ENCODE measurements around the gene SPEN. TPM values are rescaled to one million over a fixed set of nuclear protein-coding genes. Genes with fewer than 3 reads are reported as not detected.

Gene SPEN
- total and polyA plus RNA-seq, 9 of the 15 experiments (the other 6 are each of a cell fraction or from before 2014, with no cell fraction given) = 5.7 to 87.5 (median 27.2) TPM

DNA sequence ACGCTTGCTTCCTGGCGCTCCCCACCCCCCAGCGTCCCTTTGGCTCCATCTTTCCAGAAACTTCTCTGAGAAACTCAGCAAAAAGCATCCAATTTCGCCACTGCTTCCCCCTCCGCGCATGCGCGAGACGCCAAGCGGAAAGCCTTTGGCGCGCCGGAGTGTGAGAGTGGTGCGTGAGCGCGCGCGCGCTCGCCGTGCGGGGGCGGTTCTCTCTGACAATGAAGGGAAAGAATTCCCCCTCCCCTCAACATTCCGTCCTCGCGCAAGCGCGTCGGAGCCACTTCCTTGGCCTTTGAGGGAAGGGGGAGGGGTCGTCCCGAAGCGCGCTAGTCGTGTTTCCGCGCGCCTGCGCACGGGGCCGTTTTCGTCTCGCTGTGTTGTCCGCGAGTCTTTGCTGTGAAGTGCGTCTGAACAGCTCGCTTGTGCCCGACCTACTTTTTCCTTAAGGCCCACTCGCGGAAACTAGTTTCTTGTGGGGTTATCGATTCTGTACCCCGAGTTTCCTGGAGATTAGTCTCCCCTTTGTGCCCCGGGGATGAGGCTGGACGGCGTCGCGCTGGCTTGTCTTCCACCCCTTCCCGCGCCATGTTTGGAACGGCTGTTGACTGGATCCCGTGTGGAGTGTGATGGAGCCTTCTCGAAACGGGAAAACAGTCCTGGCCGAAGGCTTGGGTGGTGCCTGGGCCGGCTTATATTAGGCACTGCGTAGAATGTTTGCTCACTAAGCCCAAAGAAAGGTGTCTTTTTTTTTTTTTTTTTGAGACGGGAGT is 11.6 kb upstream of the SPEN start (continued):
- no peak; the same call in 1 of the 2 replicates for TF ChIP-seq GTF2F1 (IDR thresholded peaks at IDR 0.05; ENCODE audit: low read depth, low read length)
- no peak for TF ChIP-seq HMG20B (CRISPR knock-in tag; IDR thresholded peaks at IDR 0.05)
- TF ChIP-seq FOXJ3 (CRISPR knock-in tag; IDR thresholded peaks at IDR 0.05) = no peak
- peak; percentile 3 for TF ChIP-seq STAT6 (CRISPR knock-in tag; IDR thresholded peaks at IDR 0.05)
- TF ChIP-seq JUNB (CRISPR knock-in tag; conservative IDR thresholded peaks at IDR 0.05) = no peak
- TF ChIP-seq, protein P1, sequence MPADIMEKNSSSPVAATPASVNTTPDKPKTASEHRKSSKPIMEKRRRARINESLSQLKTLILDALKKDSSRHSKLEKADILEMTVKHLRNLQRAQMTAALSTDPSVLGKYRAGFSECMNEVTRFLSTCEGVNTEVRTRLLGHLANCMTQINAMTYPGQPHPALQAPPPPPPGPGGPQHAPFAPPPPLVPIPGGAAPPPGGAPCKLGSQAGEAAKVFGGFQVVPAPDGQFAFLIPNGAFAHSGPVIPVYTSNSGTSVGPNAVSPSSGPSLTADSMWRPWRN (IDR thresholded peaks at IDR 0.05; ENCODE audit: low read depth) = no peak
- no peak for TF ChIP-seq MIER1 (IDR thresholded peaks at IDR 0.05; ENCODE audit: low read depth)
- TF ChIP-seq, protein P2, sequence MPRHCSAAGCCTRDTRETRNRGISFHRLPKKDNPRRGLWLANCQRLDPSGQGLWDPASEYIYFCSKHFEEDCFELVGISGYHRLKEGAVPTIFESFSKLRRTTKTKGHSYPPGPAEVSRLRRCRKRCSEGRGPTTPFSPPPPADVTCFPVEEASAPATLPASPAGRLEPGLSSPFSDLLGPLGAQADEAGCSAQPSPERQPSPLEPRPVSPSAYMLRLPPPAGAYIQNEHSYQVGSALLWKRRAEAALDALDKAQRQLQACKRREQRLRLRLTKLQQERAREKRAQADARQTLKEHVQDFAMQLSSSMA (CRISPR knock-in tag; IDR thresholded peaks at IDR 0.05) = no peak
- no peak for TF ChIP-seq RBM34 (IDR thresholded peaks at IDR 0.05; ENCODE audit: borderline replicate concordance, insufficient read depth, low read length)
- peak; percentile 59; the same call in 1 of the 2 replicates for TF ChIP-seq SMARCA4 (IDR thresholded peaks at IDR 0.05)
- no peak for TF ChIP-seq ZBTB5 (IDR thresholded peaks at IDR 0.05)
- TF ChIP-seq RBM22 (IDR thresholded peaks at IDR 0.05; ENCODE audit: low read depth, low read length, poor library complexity, severe bottlenecking) = peak; percentile 18
- no peak for TF ChIP-seq XRCC4 (IDR thresholded peaks at IDR 0.05; ENCODE audit: extremely low read depth, insufficient read depth, insufficient read length)
- TF ChIP-seq RBM39 (optimal IDR thresholded peaks at IDR 0.05; ENCODE audit: low read depth, low read length) = no peak
- TF ChIP-seq DNMT1 (IDR thresholded peaks at IDR 0.05) = 0 out of 2 replicates have a peak, but pooled peaks have one; percentile 5
- no peak for TF ChIP-seq RBM15 (IDR thresholded peaks at IDR 0.05; ENCODE audit: insufficient read depth, low read length)
- peak; percentile 64; the same call in 1 of the 2 replicates for TF ChIP-seq HDAC8 (tag; IDR thresholded peaks at IDR 0.05)
- TF ChIP-seq TCFL5 (CRISPR knock-in tag; conservative IDR thresholded peaks at IDR 0.05) = no peak; the same call in 1 of the 2 replicates
- TF ChIP-seq, protein P3, sequence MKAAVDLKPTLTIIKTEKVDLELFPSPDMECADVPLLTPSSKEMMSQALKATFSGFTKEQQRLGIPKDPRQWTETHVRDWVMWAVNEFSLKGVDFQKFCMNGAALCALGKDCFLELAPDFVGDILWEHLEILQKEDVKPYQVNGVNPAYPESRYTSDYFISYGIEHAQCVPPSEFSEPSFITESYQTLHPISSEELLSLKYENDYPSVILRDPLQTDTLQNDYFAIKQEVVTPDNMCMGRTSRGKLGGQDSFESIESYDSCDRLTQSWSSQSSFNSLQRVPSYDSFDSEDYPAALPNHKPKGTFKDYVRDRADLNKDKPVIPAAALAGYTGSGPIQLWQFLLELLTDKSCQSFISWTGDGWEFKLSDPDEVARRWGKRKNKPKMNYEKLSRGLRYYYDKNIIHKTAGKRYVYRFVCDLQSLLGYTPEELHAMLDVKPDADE (conservative IDR thresholded peaks at IDR 0.05; ENCODE audit: control insufficient read depth, low read depth, low read length) = no peak
- TF ChIP-seq PPARD (CRISPR knock-in tag; IDR thresholded peaks at IDR 0.05) = no peak
- TF ChIP-seq PML (IDR thresholded peaks at IDR 0.05; ENCODE audit: low read length) = peak; percentile 87; the same call in 1 of the 2 replicates

Data from K562 (cell line).